GM13976 (cell line): ENCODE measurements around the gene LRP1B.

ENCODE experiments used
- DNase-seq: peaks from one replicate; pipeline ENCODE4 v3.0.0; 2012; ENCODE audit warnings: low spot score
- CTCF ChIP-seq: IDR thresholded peaks from 2 replicates; pipeline ENCODE4 v1.5.1; 2012; ENCODE audit warnings: borderline replicate concordance, mild to moderate bottlenecking; ENCODE audit not compliant: insufficient read depth; ENCODE audit errors: extremely low read depth, missing control alignments, control extremely low read depth
- in situ Hi-C: fragments of 300-500 bp; cut with MboI; formaldehyde crosslinking; loops from one replicate; pipeline ENCODE4 v1.12.0; 2022; ENCODE audit warnings: low sequenced_read_pairs, mixed read lengths, inconsistent platforms; ENCODE audit not compliant: unreplicated experiment

Gene LRP1B

GRCh38 chr2:141557329-141558095, 573.3 kb downstream of the LRP1B start:
- in situ Hi-C loops = no loop called here
- TF ChIP-seq CTCF = no peak
- no peak for DNase-seq

GRCh38 chr2:141555876-141556470, 574.8 kb downstream of the LRP1B start:
- DNase-seq = no peak
- in situ Hi-C loops = no loop called here
- no peak for TF ChIP-seq CTCF

- peak; percentile 16 for DNase-seq
- in situ Hi-C loops = no loop called here
- peak; percentile 52 for TF ChIP-seq CTCF
These were observed 576.0 kb downstream of the LRP1B start for GRCh38 chr2:141554810-141555209.

- no peak for TF ChIP-seq CTCF
- DNase-seq = no peak
- in situ Hi-C loops = no loop called here
These were observed 596.0 kb downstream of the LRP1B start for GRCh38 chr2:141534666-141535362.

- no peak for DNase-seq
- no peak for TF ChIP-seq CTCF
- in situ Hi-C loops = no loop called here
These were observed 601.2 kb downstream of the LRP1B start for GRCh38 chr2:141529659-141530058.

- TF ChIP-seq CTCF = no peak
- in situ Hi-C loops = no loop called here
- no peak for DNase-seq
These were observed 601.8 kb downstream of the LRP1B start for GRCh38 chr2:141528990-141529389.
